Epidermal melanocyte (primary cell): ENCODE results near the gene UNC13D.

Source experiments
- DNase-seq: peaks from one replicate; pipeline ENCODE4 v3.0.0; 2011; ENCODE audit warnings: low spot score; ENCODE audit not compliant: insufficient read length

UNC13D gene

DNA sequence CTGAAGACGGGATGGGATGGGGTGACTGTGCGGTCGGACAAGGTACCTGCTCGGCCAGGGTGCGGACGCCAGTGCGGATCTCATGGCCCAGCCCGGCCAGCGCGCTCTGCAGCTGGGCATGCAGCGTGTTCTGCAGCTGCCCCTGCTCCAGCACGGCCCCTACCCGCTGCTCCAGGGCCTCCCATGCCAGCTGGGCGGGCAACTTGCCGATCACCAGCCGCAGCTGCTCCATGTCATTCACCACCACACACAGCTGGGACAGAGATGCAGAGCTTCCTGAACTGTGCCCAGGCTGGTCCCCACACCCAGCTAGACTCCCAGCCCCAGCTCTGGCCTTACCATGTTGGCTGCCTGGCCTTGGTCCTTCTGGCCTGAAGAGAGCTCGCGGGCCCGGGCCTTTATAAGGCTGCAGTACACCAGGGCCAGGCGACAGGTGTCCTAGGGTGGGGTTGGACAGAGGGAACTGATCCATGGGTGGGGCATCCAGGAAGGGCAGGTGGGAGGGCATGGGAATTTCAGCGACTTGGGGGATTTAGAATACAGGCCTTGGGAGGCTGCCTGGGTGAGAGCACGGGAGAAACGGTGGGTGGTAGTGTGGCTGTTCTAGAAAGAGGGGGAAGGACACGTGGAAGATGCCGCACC lies 9.8 kb downstream of the UNC13D start:
- no peak for DNase-seq

DNA sequence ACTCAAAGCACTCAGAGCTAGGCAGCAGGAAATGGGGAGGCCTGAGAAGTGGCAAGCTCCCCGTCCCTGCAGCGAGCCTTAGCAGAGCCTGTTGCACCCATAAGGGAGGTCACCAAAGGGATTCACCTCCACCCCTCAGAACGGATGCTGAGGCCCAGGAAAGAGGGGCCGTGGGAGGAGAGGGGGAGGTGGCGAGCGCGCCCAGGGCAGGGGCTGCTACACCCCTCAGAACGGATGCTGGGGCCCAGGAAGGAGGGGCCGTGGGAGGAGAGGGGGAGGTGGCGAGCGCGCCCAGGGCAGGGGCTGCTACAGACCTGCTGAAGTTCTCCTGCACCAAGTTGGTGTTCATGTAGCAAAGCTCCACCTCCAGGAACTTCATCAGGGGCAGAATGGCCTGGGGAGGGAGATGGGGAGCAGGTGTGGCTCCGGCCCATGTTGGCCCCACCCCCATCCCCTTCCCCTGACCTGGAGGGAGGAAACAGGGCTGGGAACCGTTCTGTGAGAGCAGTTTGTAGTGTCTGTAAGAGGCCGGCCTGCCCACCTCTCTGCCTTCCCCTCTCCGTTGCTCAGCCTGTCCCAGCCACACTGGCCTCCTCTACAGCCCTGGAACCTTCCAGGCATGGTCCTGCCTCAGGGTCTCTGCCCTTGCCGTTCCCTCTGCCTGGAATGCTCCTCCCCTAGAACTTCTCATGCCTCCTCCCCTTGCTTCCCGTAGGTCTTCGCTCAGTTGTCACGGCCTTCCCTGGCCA lies 11.4 kb downstream of the UNC13D start:
- DNase-seq: no peak

DNA sequence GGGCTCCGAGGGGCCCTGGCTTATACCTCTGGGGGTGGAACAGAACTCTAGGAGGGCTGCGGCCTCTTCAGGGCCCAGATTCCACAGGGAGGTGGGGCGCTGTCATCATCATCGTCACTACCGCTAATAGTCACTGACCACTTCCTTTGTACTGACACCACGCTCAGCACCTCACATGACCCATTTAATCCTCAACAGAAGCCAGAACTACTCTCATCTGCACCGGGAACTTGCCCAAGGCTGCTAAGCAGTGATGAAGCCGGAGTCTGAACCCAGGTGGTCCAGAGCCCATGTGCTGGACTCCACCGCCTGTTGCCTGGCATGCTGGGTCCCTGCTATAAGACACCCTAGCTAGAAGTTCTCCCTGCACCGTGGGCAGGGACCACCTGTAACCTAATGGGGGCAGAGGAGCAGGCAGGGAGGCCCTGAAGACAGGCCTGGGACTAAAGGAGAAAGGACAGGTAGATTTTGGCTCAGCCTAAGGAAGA lies 12.0 kb downstream of the UNC13D start:
- peak; percentile 82 for DNase-seq

DNA sequence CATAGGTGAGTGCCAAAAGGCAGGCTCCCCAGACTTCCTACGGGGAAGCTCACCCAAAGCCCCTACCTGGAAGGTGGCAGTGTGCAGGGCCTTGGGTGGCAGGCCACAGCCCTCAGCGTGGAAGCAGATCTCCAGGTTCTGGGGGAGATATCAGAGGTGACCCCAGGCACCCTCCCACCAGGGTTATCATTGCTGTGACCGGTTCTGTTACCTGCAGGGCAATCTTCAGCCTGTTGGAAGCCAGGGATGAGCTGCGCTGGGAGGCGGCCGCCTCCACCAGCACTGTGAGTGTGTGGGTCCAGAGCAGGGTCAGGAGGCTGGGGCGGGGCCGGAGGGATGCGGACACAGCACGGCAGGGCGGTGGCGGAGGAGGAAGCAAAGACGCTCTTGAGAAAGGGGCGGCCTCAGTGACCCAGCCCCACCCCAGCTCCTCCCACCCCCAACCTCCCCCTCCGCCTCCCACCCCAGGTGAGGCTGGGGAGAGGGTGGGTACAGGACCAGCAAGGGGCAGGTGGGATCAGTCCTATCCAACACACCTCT lies 13.1 kb downstream of the UNC13D start:
- DNase-seq: no peak

DNA sequence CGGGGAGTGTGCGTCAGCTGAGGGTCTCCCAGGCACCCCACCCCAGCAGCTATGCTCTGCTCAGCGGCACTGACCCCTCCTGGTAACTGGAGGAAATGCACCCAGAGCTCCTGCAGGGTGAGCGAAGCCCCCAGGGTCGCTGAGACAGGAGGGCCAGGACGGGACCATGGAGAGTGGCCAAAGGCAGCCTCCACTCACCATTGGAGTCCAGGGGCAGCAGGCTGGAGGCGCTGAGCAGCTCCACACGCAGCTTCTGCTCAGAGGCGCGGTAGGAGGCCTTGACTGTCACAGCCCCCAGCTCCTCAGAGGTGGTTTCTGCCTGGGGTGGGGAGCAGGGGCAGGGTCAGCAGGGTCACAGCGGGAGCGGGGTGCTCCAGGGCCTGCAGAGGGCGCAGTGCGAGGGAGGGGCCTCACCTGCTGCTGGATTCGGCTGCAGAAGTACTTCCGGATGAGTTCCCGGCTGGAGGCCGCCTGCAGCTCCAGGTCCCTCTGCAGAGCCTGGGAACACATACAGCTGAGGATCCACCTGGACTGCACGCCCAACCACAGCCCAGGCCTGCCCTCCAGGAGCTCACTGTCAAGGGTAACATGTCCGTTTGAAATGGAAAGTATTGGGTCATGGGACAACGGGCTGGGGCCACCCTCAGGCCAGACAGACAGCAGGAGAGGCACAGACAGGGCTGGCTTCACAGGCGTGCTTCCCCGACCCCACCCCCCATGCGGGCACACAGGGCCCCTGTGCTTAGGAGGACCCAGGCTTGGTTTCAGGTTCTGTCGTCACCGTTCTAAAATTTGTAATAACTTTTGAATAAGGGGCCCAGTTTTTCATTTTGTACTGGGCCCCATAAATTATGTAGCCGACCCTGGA lies 13.8 kb downstream of the UNC13D start:
- no peak for DNase-seq

DNA sequence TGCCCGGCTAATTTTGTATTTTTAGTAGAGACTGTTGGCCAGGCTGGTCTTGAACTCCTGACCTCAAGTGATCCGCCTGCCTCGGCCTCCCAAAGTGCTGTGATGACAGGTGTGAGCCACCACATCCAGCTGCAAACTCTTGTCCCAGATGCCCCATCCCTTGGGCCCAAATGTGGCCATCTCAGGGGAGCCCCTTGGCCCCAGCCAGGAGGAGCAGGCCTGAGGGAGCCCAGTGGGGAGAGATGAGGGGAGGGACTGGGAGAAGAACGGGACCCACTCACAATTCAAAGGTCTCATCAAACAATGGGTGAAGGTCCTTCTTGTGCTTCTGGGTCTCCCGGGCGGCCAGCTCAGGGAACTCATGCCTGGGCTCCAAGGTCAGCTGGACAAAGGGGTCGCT lies 14.5 kb downstream of the UNC13D start:
- DNase-seq: no peak

DNA sequence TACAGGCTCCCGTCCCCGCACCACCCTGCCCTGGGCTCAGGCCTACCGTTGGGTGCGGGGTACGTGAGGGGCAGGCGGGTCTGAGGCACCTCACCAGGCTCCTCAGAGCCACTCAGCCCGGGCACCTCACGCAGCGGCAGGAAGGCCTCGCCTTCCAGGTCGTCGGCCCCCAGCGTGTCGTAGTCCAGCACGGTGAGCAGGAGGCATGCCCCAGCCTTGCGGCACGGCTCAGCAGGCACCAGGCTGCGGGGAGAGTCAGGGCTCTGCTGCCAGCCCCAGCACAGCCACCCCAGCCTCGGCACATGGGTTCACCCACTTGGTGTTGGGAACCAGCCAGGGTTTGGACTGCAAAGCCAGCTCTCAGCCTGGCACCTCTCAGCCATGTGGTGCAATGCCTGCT lies 15.5 kb downstream of the UNC13D start:
- DNase-seq: no peak

DNA sequence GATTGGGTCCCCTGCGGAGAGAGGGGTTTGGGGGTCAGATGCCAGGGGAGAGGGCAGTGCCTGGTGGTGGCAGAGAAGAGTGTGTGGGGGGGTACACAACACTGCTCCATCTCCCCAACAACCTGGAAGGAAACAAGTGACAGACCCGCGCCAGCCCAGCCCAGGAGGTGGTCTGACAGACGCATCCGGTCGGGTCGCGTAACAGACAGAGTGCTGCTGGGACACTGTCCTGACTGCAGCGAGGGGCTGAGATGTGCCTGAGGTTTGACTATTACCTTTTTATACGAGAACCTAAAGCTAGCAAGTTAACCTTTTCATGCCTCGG lies 16.2 kb downstream of the UNC13D start:
- DNase-seq: no peak

DNA sequence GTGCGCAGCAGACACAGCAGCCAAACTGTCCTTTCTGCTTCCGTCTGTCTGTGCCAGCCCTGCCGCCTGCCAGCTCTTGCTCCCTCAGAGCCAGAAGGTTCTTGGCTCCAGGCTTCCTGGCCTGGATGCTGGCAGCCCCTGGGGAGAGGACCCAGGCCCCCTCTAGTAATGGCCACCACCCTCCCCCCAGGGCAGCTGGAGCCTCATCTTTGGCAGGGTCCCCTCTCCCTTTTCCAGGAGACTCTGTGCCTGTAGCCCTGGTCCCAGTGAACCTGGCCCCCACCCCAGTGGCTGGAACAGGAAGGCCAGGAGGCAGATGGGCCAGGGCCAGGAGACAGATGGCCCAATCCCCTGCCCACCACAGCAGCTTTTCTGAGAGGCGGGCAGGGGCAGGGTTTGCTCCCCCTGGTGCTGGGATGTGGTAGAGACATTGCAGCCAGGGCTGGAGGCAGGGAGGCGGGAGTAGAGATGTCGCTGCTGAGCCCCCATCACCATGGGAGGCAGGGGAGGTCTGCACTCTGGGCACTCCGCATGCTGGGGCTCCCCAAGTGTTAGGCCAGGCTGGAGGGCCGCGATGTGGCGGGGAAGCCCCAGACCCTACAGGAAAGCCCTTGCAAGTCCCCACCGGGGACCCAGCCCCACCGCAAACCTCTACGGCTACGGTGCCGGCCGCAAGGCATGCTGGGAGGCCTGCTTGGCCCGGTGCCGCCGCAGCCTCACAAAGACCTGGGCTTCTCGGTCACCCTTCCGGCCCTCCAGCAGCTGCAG lies 16.7 kb downstream of the UNC13D start:
- peak; percentile 96 for DNase-seq

DNA sequence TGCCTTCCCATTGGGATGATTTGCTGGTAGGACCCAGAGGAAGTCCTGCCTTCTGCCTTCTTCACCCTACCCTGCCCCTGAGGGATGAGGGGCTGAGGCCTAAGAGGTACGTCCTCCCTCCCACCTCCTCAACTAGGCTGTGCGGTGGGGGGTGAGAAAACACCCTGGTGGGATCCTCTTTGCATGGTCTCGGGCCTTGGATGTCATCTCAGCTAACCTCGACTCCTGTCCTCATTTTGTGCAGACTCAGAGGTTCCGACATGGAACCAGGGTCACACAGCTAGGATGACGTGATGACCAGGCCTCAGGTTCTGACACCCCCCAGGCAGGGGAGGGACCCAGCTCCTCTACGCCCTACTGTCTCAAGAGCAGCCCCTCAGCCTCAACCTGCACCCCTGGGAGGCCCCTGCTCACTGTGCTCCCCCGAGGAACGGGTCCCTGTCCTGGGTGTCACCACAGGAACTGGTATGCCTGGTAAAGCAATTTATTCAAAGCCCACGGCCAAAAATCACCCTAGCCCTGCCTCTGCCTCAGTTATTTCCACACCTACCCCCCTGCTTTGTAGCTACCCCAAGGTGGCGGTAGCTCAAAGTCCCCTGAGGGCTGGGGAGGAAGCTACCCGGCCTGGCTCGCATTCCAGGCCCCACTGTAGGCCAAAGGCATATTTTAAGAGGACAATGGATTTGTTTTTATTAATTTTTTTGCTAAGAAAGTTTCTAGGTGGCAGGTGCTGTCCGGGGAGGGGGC lies 17.5 kb downstream of the UNC13D start:
- peak; percentile 18 for DNase-seq

DNA sequence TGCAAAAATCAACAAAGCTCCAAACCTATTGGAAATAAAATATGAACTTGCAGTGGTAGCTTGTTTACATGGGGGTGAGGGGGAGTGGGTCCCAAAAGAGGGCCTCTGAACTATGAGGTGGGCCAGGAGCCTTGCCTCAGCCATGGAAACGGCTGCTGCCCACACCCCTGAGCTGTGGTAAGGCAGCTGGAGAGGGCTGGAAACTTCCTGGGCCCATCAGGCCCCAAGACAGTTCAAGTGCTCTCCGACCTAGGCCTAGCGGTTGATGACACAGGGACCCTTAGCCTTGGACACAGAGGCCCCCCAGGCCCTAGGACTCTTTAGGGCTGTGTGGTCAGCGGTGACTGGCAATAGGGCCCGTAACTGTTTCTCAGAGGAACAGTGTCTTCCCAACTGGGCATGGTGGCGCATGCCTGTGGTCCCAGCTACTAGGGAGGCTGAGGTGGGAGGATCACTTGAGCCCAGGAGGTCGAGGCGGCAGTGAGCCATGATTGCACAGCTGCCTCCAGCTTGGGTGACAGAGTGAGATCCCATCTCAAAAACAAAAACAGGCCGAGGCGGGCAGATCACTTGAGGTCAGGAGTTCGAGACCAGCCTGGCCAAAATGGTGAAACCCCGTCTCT lies 18.3 kb downstream of the UNC13D start:
- DNase-seq: peak; percentile 13

DNA sequence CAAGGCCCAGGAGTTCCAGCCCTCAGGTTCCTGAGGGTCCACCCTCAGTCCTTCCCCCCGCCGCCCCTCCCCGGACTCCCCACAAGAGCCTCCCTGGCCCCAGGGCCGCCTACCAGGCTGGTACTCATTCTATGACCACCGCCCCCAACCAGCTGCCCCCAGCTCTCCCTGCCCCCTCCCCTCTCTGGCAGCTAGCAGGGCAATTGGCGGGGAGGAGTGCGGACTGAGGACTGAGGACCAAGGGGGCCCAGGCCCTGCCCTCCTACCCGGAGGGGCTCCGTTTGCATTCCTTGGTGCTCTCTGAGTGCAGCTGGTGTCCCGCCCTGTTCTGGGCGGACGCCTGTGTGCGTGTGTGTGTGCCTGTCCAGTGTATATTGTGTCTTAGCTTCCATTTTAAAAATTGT lies 19.1 kb downstream of the UNC13D start:
- peak; percentile 12 for DNase-seq

DNA sequence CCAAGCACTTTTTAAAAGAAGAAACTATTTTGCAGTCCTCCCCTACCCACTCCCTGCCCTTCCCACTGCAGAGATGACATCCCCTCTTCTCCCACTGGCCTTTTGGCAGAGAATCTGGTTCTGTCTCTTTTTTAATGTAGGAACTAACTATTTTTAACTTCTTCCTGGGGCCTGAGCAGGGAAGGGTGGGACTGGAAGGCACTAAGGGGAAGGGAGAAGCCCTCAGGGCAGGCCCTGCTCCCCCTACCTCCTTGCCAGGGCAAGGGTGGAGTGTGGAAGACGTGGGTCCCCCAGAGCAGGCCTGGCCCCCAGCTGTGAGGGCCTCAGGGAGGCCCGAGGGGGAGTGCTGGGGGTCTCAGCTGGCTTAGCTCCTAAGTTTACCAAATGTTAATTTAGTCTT lies 19.5 kb downstream of the UNC13D start:
- peak; percentile 13 for DNase-seq

DNA sequence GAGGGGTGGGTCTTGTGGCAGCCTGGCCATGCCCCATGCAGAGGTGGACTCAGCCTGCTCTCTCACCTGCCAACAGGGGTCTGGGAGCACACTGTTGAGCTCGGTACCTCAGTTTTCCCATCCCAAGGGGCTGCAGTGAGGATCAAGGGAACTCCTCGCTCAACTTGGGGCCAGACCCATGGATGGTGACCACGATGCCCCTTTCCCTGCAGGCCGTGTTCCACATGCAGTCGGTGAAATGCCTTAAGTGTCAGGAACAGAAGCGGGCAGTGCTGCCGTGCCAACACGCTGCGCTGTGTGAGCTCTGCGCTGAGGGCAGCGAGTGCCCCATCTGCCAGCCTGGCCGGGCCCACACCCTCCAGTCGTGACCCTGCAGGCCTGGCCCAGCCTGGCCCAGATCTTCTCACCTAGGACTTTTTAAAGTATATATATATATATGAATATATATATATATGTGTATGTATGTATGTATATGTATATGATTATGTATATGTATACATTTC lies 20.1 kb downstream of the UNC13D start:
- DNase-seq: peak; percentile 15

DNA sequence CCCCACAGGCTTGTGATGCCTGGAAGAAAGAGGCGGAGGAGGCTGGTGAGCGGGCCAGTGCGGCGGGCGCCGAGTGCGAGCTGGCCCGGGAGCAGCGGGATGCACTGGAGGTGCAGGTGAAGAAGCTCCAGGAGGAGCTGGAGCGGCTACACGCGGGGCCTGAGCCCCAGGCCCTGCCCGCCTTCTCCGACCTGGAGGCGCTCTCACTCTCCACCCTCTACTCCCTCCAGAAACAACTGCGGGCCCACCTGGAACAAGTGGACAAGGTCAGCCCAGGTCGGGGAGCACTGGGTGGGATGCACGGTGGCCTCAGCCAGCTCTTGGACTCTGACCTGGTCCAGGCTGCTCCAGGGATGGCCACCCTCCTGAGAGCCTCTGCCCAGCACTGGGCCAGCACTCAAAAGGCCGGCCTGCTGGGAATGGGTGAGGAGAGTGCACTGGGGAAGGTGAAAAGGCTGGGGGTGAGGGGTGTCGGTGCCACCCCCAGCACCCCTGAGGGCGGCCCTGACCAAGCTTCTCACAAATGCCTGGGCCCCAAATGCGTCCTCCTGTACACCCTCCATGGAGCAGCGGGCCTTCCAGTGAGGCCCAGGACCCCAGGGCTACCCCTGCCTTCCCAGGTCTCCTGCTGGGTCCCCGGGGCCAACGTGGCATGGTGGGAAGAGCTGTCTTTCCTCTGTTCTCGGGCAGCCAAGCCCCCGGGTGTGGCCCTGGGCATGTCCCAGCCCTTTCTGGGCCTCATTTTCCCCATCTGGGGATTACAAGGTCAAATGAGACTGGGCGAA lies 20.8 kb downstream of the UNC13D start:
- DNase-seq: peak; percentile 4

DNA sequence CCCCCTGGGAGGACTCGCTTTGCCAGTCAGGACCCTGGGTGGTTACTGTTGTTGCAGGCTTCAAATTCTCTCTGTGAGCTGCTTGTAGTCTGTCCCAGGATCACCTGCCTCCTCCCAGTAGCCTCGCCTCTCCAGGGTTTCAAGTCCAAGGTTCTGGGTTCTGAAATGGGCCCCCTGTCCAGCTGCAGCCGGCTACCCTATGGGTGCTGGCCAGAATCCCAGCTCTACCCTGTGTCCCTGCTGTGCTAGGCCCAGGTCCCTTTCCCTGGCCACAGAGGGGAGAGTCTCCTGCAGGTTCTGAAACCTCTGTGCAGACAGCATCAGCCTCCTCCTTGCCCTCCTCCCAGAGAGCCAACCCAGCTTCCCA lies 21.4 kb downstream of the UNC13D start:
- no peak for DNase-seq

DNA sequence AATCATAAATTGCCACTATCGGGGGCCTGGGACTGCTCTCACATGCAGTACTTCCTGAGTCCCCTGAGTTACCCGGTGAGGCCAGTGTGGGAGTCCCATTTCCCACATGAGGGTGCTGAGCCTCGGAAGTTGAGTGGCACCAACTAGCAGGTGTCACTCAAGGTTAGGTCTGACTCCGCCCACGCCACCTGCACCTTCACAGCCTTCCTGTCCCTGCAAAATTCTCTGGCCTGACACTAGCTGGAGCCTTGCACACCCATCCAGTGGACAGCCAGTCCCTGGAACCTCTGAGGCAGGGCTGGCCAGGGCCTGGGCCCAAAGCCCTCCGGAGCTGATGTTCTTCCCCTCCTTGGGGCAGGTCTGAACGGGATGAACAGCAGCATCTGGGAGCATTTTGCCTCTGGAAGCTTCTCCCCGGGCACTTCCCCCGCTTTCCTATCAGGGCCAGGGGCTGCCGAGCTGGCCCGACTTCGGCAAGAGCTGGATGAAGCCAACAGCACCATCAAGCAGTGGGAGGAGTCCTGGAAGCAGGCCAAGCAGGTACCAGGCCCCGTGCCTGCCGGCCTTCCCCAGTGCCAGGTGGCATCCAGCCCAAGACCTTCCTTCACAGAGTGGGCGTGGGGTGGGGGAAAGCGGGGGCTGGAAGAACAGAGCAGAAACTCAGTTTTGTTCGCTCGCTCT lies 21.9 kb downstream of the UNC13D start:
- peak; percentile 14 for DNase-seq

DNA sequence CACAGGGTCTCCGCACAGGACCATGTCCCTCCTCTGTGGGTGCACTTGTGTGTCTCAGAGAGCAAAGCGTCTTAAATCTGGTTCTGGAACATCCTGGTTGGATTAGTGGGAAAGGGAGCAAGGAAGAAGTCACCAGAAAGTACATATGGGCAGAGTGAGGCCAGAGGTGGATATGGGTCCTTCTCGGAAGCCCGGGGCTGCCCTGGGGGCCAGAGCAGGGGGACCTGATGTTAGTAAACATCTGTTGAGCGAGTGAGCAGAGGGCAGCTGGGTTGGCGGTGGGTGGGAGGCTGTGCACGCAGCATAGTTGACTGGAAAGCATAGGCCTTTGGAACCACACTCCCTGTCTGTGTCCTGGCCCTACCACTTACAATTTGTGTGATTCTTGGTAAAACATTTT lies 22.7 kb downstream of the UNC13D start:
- no peak for DNase-seq
